22Rv1 (cell line): ENCODE measurements around the gene FYN.
A peak's percentile ranks its signal among the peaks of the same experiment; 100 is the strongest.

ENCODE experiments used
- H3K27ac ChIP-seq: fragments of 450-650 bp; 2 replicates; pipeline ENCODE4 v1.5.1; 2017
- CTCF ChIP-seq: fragments of 450-650 bp; IDR thresholded peaks from 2 replicates; pipeline ENCODE4 v1.5.1; 2017; ENCODE audit warnings: mild to moderate bottlenecking
- ZFX ChIP-seq: fragments of 450-650 bp; IDR thresholded peaks from 2 replicates; pipeline ENCODE4 v1.6.1; 2017; ENCODE audit warnings: antibody characterized with exemption, borderline replicate concordance

FYN gene

GRCh38 chr6:111691345-111692225 is 181.7 kb downstream of the FYN start:
- TF ChIP-seq ZFX = no peak
- TF ChIP-seq CTCF = no peak
- H3K27ac ChIP-seq = 0 out of 2 replicates have a peak overlapping the region, but pooled peaks have one; percentile 41

- H3K27ac ChIP-seq = no peak overlapping the region
- TF ChIP-seq ZFX (no peak), CTCF (no peak)
These were observed 183.3 kb downstream of the FYN start for GRCh38 chr6:111689946-111690345.

GRCh38 chr6:111689419-111689818 is 183.8 kb downstream of the FYN start:
- no peak overlapping the region for H3K27ac ChIP-seq
- TF ChIP-seq ZFX = no peak
- TF ChIP-seq CTCF = no peak

GRCh38 chr6:111688331-111688730 is 184.9 kb downstream of the FYN start:
- no peak overlapping the region for H3K27ac ChIP-seq
- TF ChIP-seq CTCF (no peak), ZFX (no peak)

- TF ChIP-seq CTCF (no peak), ZFX (no peak)
- H3K27ac ChIP-seq = no peak overlapping the region
These were observed 185.6 kb downstream of the FYN start for GRCh38 chr6:111687652-111688051.

- no peak overlapping the region for H3K27ac ChIP-seq
- TF ChIP-seq CTCF (no peak), ZFX (no peak)
These were observed 186.4 kb downstream of the FYN start for GRCh38 chr6:111686932-111687266.

- no peak overlapping the region for H3K27ac ChIP-seq
- TF ChIP-seq CTCF (no peak), ZFX (no peak)
These were observed 186.9 kb downstream of the FYN start for GRCh38 chr6:111686249-111686931.
